Epithelial cell of esophagus (primary cell): ENCODE measurements around the gene KIF6.

Source experiments
- DNase-seq: peaks from one replicate; pipeline ENCODE4 v3.0.0; 2010; ENCODE audit warnings: low read depth
- H3K4me3 ChIP-seq: 2 replicates; pipeline ENCODE4 v1.5.1; 2011; ENCODE audit warnings: mild to moderate bottlenecking, low read length, control low read depth
- CTCF ChIP-seq: IDR thresholded peaks from 2 replicates; pipeline ENCODE4 v1.5.1; 2011; ENCODE audit warnings: low read depth, mild to moderate bottlenecking, low read length, control low read depth, inconsistent platforms; ENCODE audit not compliant: insufficient read depth; ENCODE audit errors: missing control alignments

The KIF6 gene

DNA sequence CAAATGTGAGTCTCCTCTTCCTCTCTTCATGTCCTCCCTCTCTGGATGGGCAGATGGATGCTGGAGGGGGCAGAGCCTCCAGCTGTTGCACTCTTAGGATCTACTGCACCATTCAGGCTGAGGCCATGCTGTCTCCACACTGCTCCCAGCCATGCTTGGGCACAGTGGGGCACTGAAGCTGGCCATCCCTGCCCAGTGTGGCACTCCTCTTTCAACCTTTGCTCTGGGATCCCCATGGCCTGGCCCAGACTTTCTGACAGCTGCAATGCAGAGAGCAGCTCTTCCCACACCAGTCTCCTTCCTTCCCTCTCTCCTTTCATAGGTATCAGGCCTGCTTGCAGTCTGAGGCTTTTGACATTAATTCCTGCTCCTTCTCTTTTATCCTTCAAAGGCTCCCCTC lies 420.3 kb downstream of the KIF6 start:
- DNase-seq, result no peak
- no peak for TF ChIP-seq CTCF
- no peak overlapping the region for H3K4me3 ChIP-seq

DNA sequence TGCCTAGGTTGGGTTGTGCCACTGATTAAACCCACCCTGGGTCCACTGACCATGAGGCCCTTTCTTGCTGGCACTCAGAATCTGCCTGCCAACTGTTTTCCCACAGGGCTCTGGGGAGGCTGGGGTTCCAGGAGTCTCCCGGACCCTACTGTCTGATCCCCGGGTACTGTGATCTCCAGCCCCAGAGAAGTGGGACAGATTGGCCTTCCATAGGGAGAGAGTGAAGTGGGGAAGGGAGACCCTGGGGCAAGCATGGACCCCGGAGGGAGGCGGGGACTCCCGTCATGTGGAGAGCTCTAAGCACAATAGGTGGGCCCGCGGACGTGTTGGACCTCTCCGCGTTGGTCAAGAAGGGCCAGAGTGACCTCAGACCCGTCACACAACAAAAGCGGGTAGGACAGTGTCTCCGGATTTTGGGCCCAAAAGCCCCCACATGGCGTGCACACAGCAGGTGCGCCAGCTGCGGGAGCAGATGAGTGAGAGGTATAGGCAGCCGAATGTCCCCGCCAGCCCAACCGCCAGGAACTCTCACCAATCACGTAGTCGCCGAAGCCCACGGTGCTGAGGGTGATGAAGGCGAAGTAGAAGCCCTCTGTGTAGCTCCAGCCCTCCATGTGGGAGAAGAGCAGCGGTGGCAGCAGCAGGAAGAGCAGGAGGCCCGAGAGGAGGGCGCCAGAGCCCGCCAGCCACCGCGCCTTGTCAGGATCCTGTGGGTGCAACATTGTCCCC lies 421.6 kb downstream of the KIF6 start:
- no peak overlapping the region for H3K4me3 ChIP-seq
- no peak for TF ChIP-seq CTCF
- DNase-seq, result no peak

DNA sequence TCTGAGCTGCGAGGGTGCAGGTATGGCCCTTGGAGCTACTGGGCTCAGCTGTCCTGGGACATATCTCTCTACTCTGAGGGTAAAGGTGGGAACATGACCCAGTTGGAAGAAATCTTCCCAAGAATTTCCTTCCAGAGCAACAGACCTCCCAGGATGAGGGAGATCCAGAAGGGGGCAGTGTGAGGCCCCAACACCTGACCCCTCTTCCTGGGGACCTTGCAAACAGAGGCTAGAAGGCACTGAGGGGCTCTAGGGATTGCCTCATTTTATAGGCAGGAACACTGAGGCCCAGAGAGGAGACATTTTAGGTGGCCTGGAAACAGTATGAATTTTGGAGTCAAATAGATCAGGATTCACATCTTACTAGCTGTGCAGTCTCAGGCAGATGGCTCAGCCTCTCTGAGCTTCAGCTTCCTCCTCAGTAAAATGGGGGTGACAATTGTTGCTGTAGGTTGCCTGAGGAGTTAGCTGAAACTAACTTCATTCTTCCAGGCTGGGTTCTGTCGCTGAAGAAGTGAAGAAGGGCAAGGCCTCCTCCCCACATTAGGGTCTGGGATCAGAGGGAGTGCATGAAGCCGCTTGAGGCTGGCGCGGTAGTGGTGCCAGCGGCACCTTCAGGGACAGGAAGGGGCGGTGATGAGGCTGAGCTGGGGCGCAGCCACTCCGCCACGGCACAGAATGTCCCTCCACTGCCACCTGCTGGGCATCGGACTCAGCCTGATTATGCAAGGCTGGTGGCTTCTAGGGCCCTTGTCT lies 422.4 kb downstream of the KIF6 start:
- H3K4me3 ChIP-seq, result no peak overlapping the region
- TF ChIP-seq CTCF, result peak; percentile 88
- peak; percentile 67 for DNase-seq

DNA sequence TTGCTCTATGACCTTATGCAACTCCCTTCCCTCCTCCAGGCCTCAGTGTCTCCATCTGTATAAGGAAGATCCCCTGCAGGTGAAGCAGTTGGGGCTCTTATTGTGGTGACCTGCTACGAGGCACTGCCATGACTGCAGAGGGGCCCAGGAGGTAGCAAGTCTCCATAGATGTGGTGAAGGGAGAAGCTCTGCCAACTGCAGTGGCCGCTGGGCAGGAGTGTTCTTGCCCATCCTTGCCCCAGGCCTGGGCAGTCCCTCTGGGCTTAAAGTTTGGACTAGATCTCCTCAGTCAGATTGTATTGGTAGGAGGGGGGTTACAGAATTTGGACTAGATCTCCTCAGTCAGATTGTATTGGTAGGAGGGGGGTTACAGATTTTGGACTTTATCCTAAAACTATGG lies 423.2 kb downstream of the KIF6 start:
- no peak for TF ChIP-seq CTCF
- no peak overlapping the region for H3K4me3 ChIP-seq
- DNase-seq, result no peak

DNA sequence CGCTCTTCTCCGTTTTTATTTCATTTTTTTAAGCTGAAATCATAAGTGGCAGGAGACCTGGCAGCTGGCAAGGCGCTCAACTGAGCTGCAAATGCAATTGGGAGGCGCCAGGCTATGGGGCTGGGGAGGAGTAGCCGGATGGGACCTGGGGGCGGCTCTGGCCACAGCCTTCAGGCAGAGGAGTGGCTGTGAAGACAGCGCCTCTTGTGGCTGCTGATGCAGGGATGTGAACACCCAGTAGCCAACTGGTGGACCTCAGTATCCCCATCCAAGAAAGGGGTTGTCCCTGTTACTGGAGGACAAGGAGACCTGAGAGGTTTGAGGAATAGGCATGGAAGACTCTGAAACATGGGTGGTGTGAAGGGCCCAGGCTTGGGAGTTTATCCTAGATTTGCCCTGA lies 423.6 kb downstream of the KIF6 start:
- no peak overlapping the region for H3K4me3 ChIP-seq
- TF ChIP-seq CTCF, result no peak
- no peak for DNase-seq

- no peak for TF ChIP-seq CTCF
- H3K4me3 ChIP-seq, result no peak overlapping the region
- no peak for DNase-seq
Measured at GRCh38 chr6:39300739-39301138, 424.5 kb downstream of the KIF6 start.
